RWPE1 (cell line): ENCODE data around the gene C16orf86.

Experiments
- CTCF ChIA-PET: fragments of 350-600 bp; sonication (Branson Sonifier 250); formaldehyde crosslinking; extraction: SDS; loops from one replicate; lab custom pipeline; 2021; lab: Yijun Ruan, JAX
- POLR2A ChIA-PET: fragments of 400-600 bp; formaldehyde crosslinking; extraction: SDS; loops from one replicate; lab custom pipeline; 2020; ENCODE audit warnings: antibody characterized with exemption; ENCODE audit not compliant: low non-redundant PET; lab: Yijun Ruan, JAX
- DNase-seq: peaks from one replicate; pipeline ENCODE4 v3.0.0; 2012; ENCODE audit warnings: low spot score
- H3K27ac ChIP-seq: fragments of 450-650 bp; 2 replicates; pipeline ENCODE4 v1.5.1; 2017
- CTCF ChIP-seq: fragments of 450-650 bp; conservative IDR thresholded peaks from 2 replicates; pipeline ENCODE4 v1.5.1; 2017; ENCODE audit warnings: low read depth, mild to moderate bottlenecking

Gene C16orf86

GRCh38 chr16:67648088-67648763, 18.4 kb upstream of the C16orf86 start:
- no peak overlapping the region for H3K27ac ChIP-seq
- DNase-seq = no peak
- ChIA-PET POLR2A (no interaction called here), CTCF (interaction anchor here (0.7 to 0.8 kb wide), 2 partner anchors 101 to 126 kb away, joined by 3 to 5 read pairs; no protein-coding TSS in a partner anchor)
- no peak for TF ChIP-seq CTCF

GRCh38 chr16:67648764-67649407, 17.7 kb upstream of the C16orf86 start:
- H3K27ac ChIP-seq = no peak overlapping the region
- POLR2A ChIA-PET = no interaction called here
- no peak for DNase-seq
- CTCF ChIA-PET = interaction anchor here (0.5 to 0.8 kb wide), 2 partner anchors 102 to 127 kb away, joined by 3 read pairs; no protein-coding TSS in a partner anchor
- TF ChIP-seq CTCF = no peak

GRCh38 chr16:67649494-67649931, 17.1 kb upstream of the C16orf86 start:
- TF ChIP-seq CTCF = no peak
- H3K27ac ChIP-seq = no peak overlapping the region
- CTCF ChIA-PET = interaction anchor here (1.0 kb wide), 1 partner anchor 128 kb away, joined by 5 read pairs; no protein-coding TSS in a partner anchor
- POLR2A ChIA-PET = no interaction called here
- no peak for DNase-seq

- ChIA-PET POLR2A (no interaction called here), CTCF (interaction anchor here (1.0 kb wide), 2 partner anchors 36 to 129 kb away, joined by 3 to 5 read pairs; no protein-coding TSS in a partner anchor)
- TF ChIP-seq CTCF = no peak
- H3K27ac ChIP-seq = no peak overlapping the region
- DNase-seq = no peak
These were observed 16.6 kb upstream of the C16orf86 start for GRCh38 chr16:67650023-67650422.

DNA sequence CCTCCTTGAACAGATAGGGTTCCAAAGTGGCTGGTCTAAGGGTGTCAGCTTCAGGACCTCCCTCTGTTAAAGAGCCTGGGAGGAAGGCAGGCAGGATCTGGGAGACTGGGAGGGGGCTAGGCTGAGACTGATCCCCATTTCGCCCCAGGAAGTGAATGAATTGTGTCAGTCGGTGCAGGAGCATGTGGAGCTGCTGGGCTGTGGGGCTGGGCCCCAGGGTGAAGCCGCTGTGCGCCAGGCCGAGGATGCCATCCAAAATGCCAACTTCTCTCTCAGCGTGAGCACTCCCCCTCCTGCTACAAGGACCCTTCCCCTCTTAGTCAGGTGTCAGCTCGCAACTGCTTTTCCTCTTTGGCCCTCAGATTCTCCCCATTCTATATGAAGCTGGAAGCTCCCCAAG, 15.6 kb upstream of the C16orf86 start:
- ChIA-PET CTCF (interaction anchor here (0.6 to 1.0 kb wide), 3 partner anchors 37 to 118 kb away, joined by 3 to 5 read pairs (median 4); no protein-coding TSS in a partner anchor), POLR2A (no interaction called here)
- H3K27ac ChIP-seq = no peak overlapping the region
- no peak for DNase-seq
- TF ChIP-seq CTCF = no peak

DNA sequence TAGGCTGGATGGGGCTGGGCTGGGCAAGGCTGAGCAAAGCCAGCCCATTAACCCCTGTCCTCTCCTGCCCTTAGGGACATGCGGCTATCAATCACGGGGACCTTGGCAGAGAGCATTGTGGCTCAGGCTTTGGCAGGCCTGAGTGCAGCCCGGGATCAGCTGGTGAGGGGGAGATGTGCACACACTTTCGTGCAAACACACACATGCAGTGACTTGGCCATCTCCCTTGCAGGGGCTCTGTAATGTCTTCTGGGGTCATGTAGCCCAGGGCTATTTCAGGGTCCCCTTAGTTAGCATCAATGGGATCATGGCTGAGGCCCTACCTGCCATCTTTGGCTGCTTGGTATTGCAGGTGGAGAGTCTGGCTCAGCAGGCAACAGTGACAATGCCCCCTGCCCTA, 14.8 kb upstream of the C16orf86 start:
- TF ChIP-seq CTCF = no peak
- DNase-seq = no peak
- ChIA-PET POLR2A (no interaction called here), CTCF (interaction anchor here (0.5 to 1.1 kb wide), 7 partner anchors 21 to 209 kb away, joined by 3 to 6 read pairs (median 4); no protein-coding TSS in a partner anchor)
- no peak overlapping the region for H3K27ac ChIP-seq
